Ramos (cell line): ENCODE data around the gene LMO4.

Source experiments
- in situ Hi-C: fragments of 300-500 bp; cut with MboI; formaldehyde crosslinking; loops from one replicate; pipeline ENCODE4 v1.14.3; 2022; ENCODE audit warnings: low sequenced_read_pairs; ENCODE audit not compliant: unreplicated experiment

The LMO4 gene

GRCh38 chr1:87349036-87349435 is 20.4 kb downstream of the LMO4 start:
- in situ Hi-C loops = no loop called here

- in situ Hi-C loops = no loop called here
Measured at GRCh38 chr1:87355894-87356293, 27.2 kb downstream of the LMO4 start.

GRCh38 chr1:87356591-87356990 is 27.9 kb downstream of the LMO4 start:
- in situ Hi-C loops = no loop called here

GRCh38 chr1:87358219-87358618 is 29.5 kb downstream of the LMO4 start:
- in situ Hi-C loops = no loop called here

GRCh38 chr1:87359586-87359985 is 30.9 kb downstream of the LMO4 start:
- in situ Hi-C loops = no loop called here

GRCh38 chr1:87362063-87362833 is 33.6 kb downstream of the LMO4 start:
- in situ Hi-C loops = no loop called here

- in situ Hi-C loops = no loop called here
Measured at GRCh38 chr1:87362834-87363426, 34.2 kb downstream of the LMO4 start.

- in situ Hi-C loops = no loop called here
Measured at GRCh38 chr1:87367549-87367948, 38.9 kb downstream of the LMO4 start.

- in situ Hi-C loops = no loop called here
Measured at GRCh38 chr1:87368907-87369306, 40.2 kb downstream of the LMO4 start.

- in situ Hi-C loops = no loop called here
Measured at GRCh38 chr1:87369736-87370478, 41.2 kb downstream of the LMO4 start.

- in situ Hi-C loops = no loop called here
Measured at GRCh38 chr1:87370544-87370943, 41.9 kb downstream of the LMO4 start.

- in situ Hi-C loops = no loop called here
Measured at GRCh38 chr1:87379306-87379705, 50.6 kb downstream of the LMO4 start.

- in situ Hi-C loops = no loop called here
Measured at GRCh38 chr1:87386217-87386790, 57.6 kb downstream of the LMO4 start.

GRCh38 chr1:87388411-87388810 is 59.7 kb downstream of the LMO4 start:
- in situ Hi-C loops = no loop called here

- in situ Hi-C loops = no loop called here
Measured at GRCh38 chr1:87389011-87389410, 60.3 kb downstream of the LMO4 start.

- in situ Hi-C loops = no loop called here
Measured at GRCh38 chr1:87389546-87389945, 60.9 kb downstream of the LMO4 start.

GRCh38 chr1:87392248-87393192 is 63.8 kb downstream of the LMO4 start:
- in situ Hi-C loops = no loop called here

- in situ Hi-C loops = no loop called here
Measured at GRCh38 chr1:87393445-87394085, 64.9 kb downstream of the LMO4 start.

GRCh38 chr1:87394513-87394912 is 65.8 kb downstream of the LMO4 start:
- in situ Hi-C loops = no loop called here
